Cardiac muscle cell (in vitro differentiated cells and primary cell): Measurements from ENCODE around the gene IER5. TPM values are rescaled to one million over a fixed set of nuclear protein-coding genes. Genes with fewer than 3 reads are reported as not detected.

ENCODE experiments used
- DNase-seq, 2 donors: peaks; one replicate each; pipeline versions ENCODE4 v3.0.0 to v3.0.0-alpha.2; 2010 to 2017; ENCODE audit warnings: low read depth in 1 of 2, low spot score in 1 of 2
- H3K27ac ChIP-seq: fragments of 200-600 bp; sonication (generic); 2 replicates; pipeline ENCODE4 v1.5.1; 2016
- H3K27me3 ChIP-seq: fragments of 200-600 bp; sonication (generic); 2 replicates; pipeline ENCODE4 v1.6.0; 2016; ENCODE audit warnings: control low read depth
- H3K36me3 ChIP-seq: fragments of 200-600 bp; sonication (generic); 2 replicates; pipeline ENCODE4 v1.5.1; 2016; ENCODE audit warnings: control low read depth
- H3K4me1 ChIP-seq: fragments of 200-600 bp; sonication (generic); 2 replicates; pipeline ENCODE4 v1.8.1; 2017; ENCODE audit warnings: low read depth, mild to moderate bottlenecking, mixed run types
- H3K4me3 ChIP-seq: fragments of 200-600 bp; sonication (generic); 2 replicates; pipeline ENCODE4 v1.5.1; 2016; ENCODE audit warnings: mild to moderate bottlenecking
- H3K9me3 ChIP-seq: fragments of 200-600 bp; sonication (generic); 2 replicates; pipeline ENCODE4 v1.5.1; 2017; ENCODE audit warnings: low read depth, mild to moderate bottlenecking, control low read depth
- polyA plus RNA-seq: library from polyadenylated mRNA; unstranded; fragments of >200 nt; fragmentation: Nextera tagmentation; extraction: Ambion mirVana; gene quantifications from 2 replicates; pipeline ENCODE4 v1.2.1, GENCODE V29; 2016
- total RNA-seq: library from RNA; depleted of rRNA; stranded (reverse); fragments of >200 nt; gene quantifications from 2 replicates; pipeline ENCODE4 v1.2.3, GENCODE V29; 2016
- TF ChIP-seq, protein P1 (sequence below): IDR thresholded peaks from 2 replicates; pipeline ENCODE4 v1.5.1; 2012; ENCODE audit warnings: low read depth, mild to moderate bottlenecking, low read length

The IER5 gene
- total and polyA plus RNA-seq, 2 experiments from 2014 or later, result 7.8 to 15.2 TPM

DNA sequence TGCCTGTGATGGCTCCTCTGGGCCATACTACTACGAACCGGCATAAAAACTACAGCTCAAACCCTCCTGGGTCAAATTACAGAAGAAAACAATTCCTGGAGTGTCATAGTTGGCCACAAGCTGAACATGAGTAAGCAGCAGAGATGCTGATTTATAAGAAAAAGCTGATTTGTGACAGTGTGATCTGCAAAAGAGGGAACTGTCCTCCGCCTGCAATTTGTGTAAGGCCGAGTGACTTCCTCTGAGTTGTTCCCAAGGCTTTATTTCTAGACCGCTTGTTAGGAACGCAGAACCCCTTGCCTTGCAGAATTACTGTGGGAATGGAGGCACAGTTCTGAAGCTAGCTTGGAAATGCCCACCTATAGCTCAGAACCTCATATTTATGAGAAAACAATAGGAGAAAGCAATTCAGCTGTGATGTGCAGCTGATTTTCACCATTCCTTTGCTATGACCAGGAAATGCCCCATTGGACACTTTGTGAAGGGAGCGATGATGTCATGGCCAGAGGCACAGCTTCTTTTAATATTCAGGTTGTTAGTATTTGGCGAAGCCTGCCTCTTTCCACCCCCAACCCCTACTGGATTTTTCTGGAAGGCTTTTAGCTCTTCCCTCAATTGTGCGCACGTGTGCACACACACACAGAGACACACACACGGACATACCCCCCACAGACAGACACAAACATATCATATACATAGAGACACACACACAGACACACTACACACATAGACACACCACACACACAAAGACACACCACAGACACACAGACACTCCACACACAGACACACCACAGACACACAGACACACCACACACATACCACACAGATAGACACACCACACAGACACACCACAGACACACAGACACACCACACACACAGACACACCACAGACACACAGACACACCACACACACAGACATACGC lies 47.6 kb downstream of the IER5 start:
- no peak overlapping the region for H3K27ac ChIP-seq
- no peaks in the 10 kb centered on the region for H3K9me3 ChIP-seq
- H3K36me3 ChIP-seq, result no peaks in the 10 kb centered on the region
- H3K27me3 ChIP-seq, result peaks cover 27% of the 10 kb centered on the region
- H3K4me1 ChIP-seq, result peaks cover 11% of the 10 kb centered on the region
- H3K4me3 ChIP-seq, result no peak overlapping the region
- TF ChIP-seq, protein P1, sequence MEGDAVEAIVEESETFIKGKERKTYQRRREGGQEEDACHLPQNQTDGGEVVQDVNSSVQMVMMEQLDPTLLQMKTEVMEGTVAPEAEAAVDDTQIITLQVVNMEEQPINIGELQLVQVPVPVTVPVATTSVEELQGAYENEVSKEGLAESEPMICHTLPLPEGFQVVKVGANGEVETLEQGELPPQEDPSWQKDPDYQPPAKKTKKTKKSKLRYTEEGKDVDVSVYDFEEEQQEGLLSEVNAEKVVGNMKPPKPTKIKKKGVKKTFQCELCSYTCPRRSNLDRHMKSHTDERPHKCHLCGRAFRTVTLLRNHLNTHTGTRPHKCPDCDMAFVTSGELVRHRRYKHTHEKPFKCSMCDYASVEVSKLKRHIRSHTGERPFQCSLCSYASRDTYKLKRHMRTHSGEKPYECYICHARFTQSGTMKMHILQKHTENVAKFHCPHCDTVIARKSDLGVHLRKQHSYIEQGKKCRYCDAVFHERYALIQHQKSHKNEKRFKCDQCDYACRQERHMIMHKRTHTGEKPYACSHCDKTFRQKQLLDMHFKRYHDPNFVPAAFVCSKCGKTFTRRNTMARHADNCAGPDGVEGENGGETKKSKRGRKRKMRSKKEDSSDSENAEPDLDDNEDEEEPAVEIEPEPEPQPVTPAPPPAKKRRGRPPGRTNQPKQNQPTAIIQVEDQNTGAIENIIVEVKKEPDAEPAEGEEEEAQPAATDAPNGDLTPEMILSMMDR, result no peak
- peak in 1 of 2 donors; percentile 60 for DNase-seq

DNA sequence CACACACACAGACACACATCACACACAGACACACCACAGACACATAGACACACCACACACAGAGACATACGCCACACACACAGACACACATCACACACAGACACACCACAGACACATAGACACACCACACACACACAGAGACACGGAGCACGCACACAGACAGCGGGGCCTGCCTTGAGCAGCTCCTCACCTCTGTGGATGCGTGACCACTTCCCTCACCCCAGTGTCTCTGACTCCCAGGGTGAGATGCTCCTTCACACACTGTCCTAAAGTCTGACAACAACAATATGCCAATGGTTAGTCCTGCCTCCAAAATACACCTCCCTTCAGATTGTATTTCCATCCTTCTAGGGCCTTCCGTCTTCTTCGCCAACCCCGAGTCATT lies 48.2 kb downstream of the IER5 start:
- Histone ChIP-seq H3K36me3 (no peaks in the 10 kb centered on the region), H3K27me3 (peaks cover 34% of the 10 kb centered on the region), H3K4me1 (peaks cover 6% of the 10 kb centered on the region), H3K4me3 (no peak overlapping the region), H3K27ac (no peak overlapping the region), H3K9me3 (no peaks in the 10 kb centered on the region)
- TF ChIP-seq, protein P1, result no peak
- no peak for DNase-seq

DNA sequence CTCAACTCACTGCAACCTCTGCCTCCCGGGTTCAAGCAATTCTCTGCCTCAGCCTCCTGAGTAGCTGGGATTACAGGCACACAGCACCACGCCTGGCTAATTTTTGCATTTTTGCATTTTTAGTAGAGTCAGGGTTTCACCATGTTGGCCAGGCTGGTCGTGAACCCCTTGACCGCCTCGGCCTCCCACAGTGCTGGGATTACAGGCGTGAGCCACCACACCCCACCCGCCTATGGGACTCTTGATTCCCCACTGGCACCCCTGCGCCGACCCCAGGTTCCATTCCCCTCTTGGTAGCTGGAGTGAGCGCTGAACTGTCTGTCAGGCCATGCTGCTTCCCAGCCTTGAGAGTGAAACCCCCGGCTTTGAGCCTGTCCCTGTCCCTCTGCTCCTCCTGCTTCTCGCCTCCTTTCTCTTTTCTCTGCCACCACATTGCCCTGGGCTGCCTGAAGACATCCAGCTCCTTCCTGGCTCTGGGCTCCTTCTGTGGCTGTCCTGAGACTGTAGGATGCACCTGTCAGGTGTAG lies 48.8 kb downstream of the IER5 start:
- Histone ChIP-seq H3K27me3 (peaks cover 34% of the 10 kb centered on the region), H3K9me3 (no peaks in the 10 kb centered on the region), H3K4me1 (peaks cover 5% of the 10 kb centered on the region), H3K27ac (no peak overlapping the region), H3K4me3 (no peak overlapping the region), H3K36me3 (no peaks in the 10 kb centered on the region)
- no peak for DNase-seq
- TF ChIP-seq, protein P1, result no peak

DNA sequence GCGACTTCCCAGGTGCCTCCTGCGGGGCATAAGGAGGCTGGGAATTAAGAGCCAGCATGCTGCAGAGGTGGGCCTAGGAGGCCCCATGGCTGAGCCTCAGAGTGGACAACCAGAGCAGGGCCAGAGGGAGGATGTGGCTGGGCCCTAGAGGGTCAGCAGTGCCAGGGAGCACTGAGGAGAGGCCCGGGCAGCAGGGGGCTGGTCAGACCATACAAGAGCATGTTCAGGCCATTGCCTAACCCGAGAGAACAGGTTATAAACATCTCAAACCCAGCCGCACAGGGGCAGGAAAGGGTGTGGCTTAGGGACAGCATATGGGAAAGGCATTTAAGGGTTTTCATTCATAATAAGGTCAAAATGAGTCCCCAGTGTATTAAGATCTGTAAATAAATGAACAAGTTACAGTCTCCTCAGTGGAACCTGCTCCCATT lies 51.1 kb downstream of the IER5 start:
- no peaks in the 10 kb centered on the region for H3K36me3 ChIP-seq
- H3K4me3 ChIP-seq, result no peak overlapping the region
- no peaks in the 10 kb centered on the region for H3K4me1 ChIP-seq
- no peak overlapping the region for H3K27ac ChIP-seq
- DNase-seq, result no peak
- TF ChIP-seq, protein P1, result no peak
- peaks cover 34% of the 10 kb centered on the region for H3K27me3 ChIP-seq
- H3K9me3 ChIP-seq, result no peaks in the 10 kb centered on the region

DNA sequence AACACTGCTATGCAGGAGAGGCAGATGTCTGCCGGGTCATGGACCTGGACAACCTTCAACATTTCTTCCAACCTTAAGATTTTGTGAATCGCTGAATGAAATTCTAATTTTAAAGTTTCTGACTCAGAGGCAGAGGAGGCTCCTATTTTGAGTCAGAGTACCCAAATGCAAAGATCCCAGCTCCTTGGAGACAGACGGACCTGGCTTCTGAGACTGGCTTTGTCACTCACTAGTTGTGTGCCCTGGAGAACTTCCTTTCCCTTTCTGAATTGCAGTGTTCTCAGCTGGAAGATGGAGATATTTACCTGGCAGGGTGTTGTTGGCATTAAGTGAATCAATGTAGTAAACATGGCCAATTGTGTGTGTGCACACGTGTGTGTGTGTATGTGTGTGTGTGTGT lies 51.9 kb downstream of the IER5 start:
- no peak overlapping the region for H3K4me3 ChIP-seq
- H3K27ac ChIP-seq, result no peak overlapping the region
- peaks cover 34% of the 10 kb centered on the region for H3K27me3 ChIP-seq
- no peak for DNase-seq
- H3K4me1 ChIP-seq, result no peaks in the 10 kb centered on the region
- H3K9me3 ChIP-seq, result no peaks in the 10 kb centered on the region
- H3K36me3 ChIP-seq, result no peaks in the 10 kb centered on the region
- TF ChIP-seq, protein P1, result no peak
